ENCODE measurements around the gene ESYT3. TPM values are rescaled to one million over a fixed set of nuclear protein-coding genes. Genes with fewer than 3 reads are reported as not detected.

Gene ESYT3
- total and polyA plus RNA-seq, 2 of the 8 experiments (the other 6 are each of a cell fraction or from before 2014, with no cell fraction given), result 4.4 to 7.3 TPM

GRCh38 chr3:138493804-138494606 lies 59.6 kb downstream of the ESYT3 start:
- Histone ChIP-seq H3K36me3 (ENCODE audit: control insufficient read depth in 2 of 4, insufficient read depth in 4 of 4, low read length in 3 of 4) (peaks cover 0 to under 1% (median 0%) of the 10 kb centered on the region in 4 experiments; a peak in 1 of 8 replicates), H4K20me1 (replicated peaks in 1 of 2; ENCODE audit: control insufficient read depth in 1 of 2, insufficient read depth in 2 of 2, low read length in 2 of 2) (no peaks in the 10 kb centered on the region), H4K8ac (ENCODE audit: extremely low read depth, insufficient read depth, low read length) (no peak overlapping the region), H2BK15ac (ENCODE audit: low read length) (no peak overlapping the region), H3K23me2 (ENCODE audit: low read depth, low read length) (no peaks in the 10 kb centered on the region), H3K9me3 (ENCODE audit: insufficient read depth in 2 of 2, low read depth in 1 of 2, low read length in 1 of 2) (peaks cover 1 to 9% of the 10 kb centered on the region in 2 experiments; a peak in 3 of 4 replicates), H3K14ac (ENCODE audit: insufficient read length) (no peak overlapping the region), H3K4me3 (ENCODE audit: extremely low read depth in 1 of 4, insufficient read depth in 2 of 4, low read depth in 3 of 4, low read length in 4 of 4) (no peak overlapping the region), H4K91ac (replicated peaks; ENCODE audit: insufficient read length, low read length) (no peak overlapping the region), H2BK20ac (ENCODE audit: low read length) (no peak overlapping the region), H2BK120ac (replicated peaks; ENCODE audit: low read depth, low read length) (no peak overlapping the region), H3K79me1 (ENCODE audit: low read depth, low read length) (no peaks in the 10 kb centered on the region), H3K23ac (ENCODE audit: insufficient read length) (no peak overlapping the region), H3K18ac (ENCODE audit: extremely low read depth, low read length) (no peak overlapping the region), H3K56ac (replicated peaks; ENCODE audit: insufficient read length, low read depth, low read length) (no peak overlapping the region), H3K79me2 (ENCODE audit: control insufficient read depth in 1 of 2, insufficient read depth in 2 of 2, low read length in 2 of 2) (no peaks in the 10 kb centered on the region), H3K27ac (ENCODE audit: low read depth, low read length) (no peak overlapping the region), H3K27me3 (replicated peaks in 1 of 4; ENCODE audit: control insufficient read depth in 3 of 4, extremely low read depth in 1 of 4, insufficient read depth in 3 of 4, low read length in 3 of 4) (no peaks in the 10 kb centered on the region), H3K4me1 (replicated peaks in 1 of 4; ENCODE audit: control insufficient read depth in 3 of 4, insufficient read depth in 4 of 4, low read length in 3 of 4) (peaks cover 0 to 6% (median 2%) of the 10 kb centered on the region in 4 experiments; a peak in 2 of 7 replicates), H3K4me2 (ENCODE audit: insufficient read depth in 1 of 2, low read depth in 2 of 2, low read length in 2 of 2) (no peak overlapping the region), H2BK5ac (ENCODE audit: low read depth, low read length) (no peak overlapping the region), H3K4ac (replicated peaks; ENCODE audit: insufficient read length, low read depth, low read length) (no peak overlapping the region), H2AFZ (ENCODE audit: low read length) (no peak overlapping the region), H2BK12ac (ENCODE audit: low read depth, low read length) (no peak overlapping the region), H4K5ac (ENCODE audit: insufficient read length, low read depth, low read length) (no peak overlapping the region), H2AK5ac (ENCODE audit: low read depth, low read length) (no peak overlapping the region), H3K9ac (replicated peaks in 1 of 4; ENCODE audit: extremely low read depth in 1 of 4, low read depth in 3 of 4, low read length in 3 of 4) (no peak overlapping the region)
- DNase-seq (ENCODE audit: low read depth in 1 of 2, low spot score in 2 of 2), result no peak
- WGBS, 2 experiments (ENCODE audit: extremely low coverage in 1 of 2, insufficient coverage in 1 of 2, insufficient read length in 1 of 2, insufficient replicate concordance in 2 of 2, low coverage in 1 of 2, low lambda C conversion rate in 2 of 2, missing lambda C conversion rate in 1 of 2), result 90% methylated on average over 3 of the region's 3 CpGs; no CpG with 5 or more reads in 1 of the 2 experiments
- POLR2A ChIA-PET (ENCODE audit: partially characterized antibody), result no interaction called here
- TF ChIP-seq CTBP2 (IDR thresholded peaks at IDR 0.05; ENCODE audit: borderline replicate concordance, insufficient read depth, insufficient read length, low read length), result no peak
- CTCF ChIA-PET (ENCODE audit: partially characterized antibody), result no interaction called here
- no peak for FAIRE-seq

Data from H1 (cell line).